Limb (tissue), 2 donors: ENCODE results near the gene DUXB.

Experiments
- DNase-seq, 2 donors: peaks; one replicate each; pipeline ENCODE4 v3.0.0-alpha.2; 2016; ENCODE audit errors: extremely low spot score in 2 of 2

DUXB gene

DNA sequence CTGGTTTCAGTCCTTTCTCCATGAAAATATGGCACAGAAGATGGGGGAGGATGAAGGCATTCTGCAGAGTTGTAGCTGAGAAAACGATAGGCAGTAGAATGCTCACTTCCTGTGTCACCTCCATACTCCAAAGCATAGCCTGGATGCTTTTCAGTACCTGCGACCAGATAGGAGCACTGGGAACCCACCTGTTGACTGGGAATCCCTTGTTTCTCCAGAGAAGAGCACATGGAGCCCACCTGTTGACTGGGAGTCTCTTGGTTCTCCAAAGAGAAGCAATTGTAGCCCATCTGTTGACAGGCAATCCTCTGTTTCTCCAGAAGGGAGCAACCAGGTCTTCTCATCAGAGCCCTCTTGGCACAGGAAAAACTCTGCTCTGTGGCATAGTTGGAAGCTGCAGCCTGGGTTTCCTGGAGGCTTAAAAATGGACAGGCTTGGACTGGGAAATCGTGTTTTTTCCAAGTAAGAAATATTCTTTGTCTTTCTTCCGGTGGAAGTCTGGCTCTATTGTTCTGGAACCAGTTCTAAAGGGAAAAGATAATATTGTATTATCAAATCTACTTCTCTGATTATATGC is 40.4 kb downstream of the DUXB start:
- DNase-seq: no peak

GRCh38 chr16:75660321-75660720 is 40.9 kb downstream of the DUXB start:
- DNase-seq: no peak

- DNase-seq: no peak
Observed at GRCh38 chr16:75658175-75658574, 43.1 kb downstream of the DUXB start.

GRCh38 chr16:75653922-75654321 is 47.3 kb downstream of the DUXB start:
- no peak for DNase-seq

DNA sequence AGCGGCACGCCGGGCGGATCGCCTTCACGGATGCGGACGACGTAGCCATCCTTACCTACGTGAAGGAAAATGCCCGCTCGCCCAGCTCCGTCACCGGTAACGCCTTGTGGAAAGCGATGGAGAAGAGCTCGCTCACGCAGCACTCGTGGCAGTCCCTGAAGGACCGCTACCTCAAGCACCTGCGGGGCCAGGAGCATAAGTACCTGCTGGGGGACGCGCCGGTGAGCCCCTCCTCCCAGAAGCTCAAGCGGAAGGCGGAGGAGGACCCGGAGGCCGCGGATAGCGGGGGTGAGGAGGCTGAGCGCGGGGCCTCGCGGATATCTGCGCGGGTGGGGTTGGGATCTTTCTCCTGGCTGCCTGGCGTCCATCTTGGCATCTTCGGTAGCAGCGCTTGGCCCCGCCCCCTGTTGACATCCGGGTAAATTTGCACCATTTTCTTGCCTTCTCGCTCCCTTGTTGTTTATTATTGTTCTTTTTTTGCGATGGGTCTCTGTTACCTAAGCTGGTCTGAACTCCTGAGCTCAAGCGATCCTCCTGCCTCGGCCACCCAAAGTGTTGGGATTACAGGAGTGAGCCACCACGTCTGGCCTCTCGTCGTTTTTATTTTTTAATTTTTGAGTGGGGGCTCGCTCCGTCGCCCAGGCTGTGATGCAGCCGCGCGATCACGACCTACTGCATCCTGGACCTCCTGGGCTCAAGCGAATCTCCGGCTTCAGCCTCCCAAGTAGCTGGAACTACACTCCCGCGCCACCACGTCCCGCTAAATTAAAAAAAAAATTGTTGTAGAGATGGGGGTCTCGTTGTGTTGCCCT is 52.8 kb downstream of the DUXB start:
- DNase-seq: peak; percentile 87 to 92

GRCh38 chr16:75647492-75648264 is 53.6 kb downstream of the DUXB start, which contains the start of the genes KARS1 and TERF2IP:
Gene KARS1 (minus strand): TSS chr16:75647665. CDS start chr16:75647639, 26 bp downstream.
Gene TERF2IP (plus strand): TSS chr16:75647773. CDS start chr16:75647883, 110 bp downstream.
- peak; percentile 95 to 97 for DNase-seq

- no peak for DNase-seq
Observed at GRCh38 chr16:75647112-75647491, 54.2 kb downstream of the DUXB start.

DNA sequence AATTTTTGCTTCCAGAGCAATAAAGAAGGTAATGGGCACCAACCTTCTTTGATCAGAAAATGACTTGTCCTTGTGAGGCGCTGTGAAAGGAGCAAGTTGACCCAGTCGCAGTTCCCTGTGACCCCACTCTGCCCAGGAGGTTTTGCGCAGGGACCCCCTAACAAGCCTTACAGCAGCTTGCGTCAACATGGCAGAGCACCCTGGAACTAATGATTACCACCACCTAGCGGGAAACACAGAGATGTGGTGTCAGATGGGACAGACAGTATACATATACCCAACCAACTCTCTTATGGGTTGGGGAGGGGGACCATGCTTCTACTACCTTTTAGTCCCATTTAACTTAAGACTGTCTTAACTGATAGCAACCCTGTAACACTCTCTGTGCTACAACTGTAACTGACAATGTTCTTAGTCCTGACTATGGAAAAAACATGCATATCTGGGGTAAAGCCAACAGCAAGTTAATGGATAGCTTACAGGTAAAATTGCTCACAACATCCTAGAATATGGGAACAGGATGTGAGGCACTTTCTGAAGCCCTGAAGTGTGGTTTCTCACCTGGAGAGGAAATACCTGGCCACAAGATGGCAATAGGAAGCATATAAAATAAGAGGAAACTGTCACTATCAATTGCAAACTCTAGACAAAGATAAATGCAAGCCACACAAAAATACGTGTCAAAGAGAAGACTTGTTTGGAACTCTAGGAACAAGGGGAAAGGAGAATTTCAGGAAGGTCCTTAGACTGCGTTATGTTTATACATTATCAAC is 56.8 kb downstream of the DUXB start:
- no peak for DNase-seq
